Measurements from ENCODE around the gene EDC3. TPM values are rescaled to one million over a fixed set of nuclear protein-coding genes. Genes with fewer than 3 reads are reported as not detected.

EDC3 gene
- total RNA-seq, 1 experiment from 2014 or later, result 45.1 TPM

DNA sequence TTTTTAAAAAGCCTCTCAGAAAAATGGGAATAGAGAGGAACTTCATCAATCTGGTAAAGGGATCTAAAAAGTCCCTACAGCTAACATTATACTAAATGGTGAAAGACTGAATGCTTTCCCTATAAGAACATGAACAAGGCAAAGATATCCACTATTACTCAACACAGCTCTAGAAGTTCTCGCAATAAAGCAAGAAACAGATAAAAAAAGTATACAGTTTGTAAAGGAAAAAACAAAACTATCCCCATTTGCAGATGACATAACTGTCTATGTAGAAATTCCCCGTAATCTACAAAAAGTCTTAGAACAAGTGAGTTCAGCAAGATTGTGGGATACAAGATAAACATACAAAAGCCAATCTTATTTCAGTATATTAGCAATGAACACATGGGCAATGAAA is 15.4 kb downstream of the EDC3 start (continued):
- TF ChIP-seq POLR2A (IDR thresholded peaks at IDR 0.05; ENCODE audit: borderline replicate concordance, extremely low read depth, insufficient read depth, insufficient read length), result no peak
- no peak for TF ChIP-seq SRF (IDR thresholded peaks at IDR 0.05; ENCODE audit: low read depth)
- TF ChIP-seq ELF1 (IDR thresholded peaks at IDR 0.05; ENCODE audit: borderline replicate concordance, low read depth), result no peak
- no peak for TF ChIP-seq TCF7L2 (IDR thresholded peaks at IDR 0.05; ENCODE audit: borderline replicate concordance, extremely low read depth, insufficient read depth, insufficient read length)
- no peak for TF ChIP-seq CEBPB (IDR thresholded peaks at IDR 0.05; ENCODE audit: low read depth)
- TF ChIP-seq, protein P1, sequence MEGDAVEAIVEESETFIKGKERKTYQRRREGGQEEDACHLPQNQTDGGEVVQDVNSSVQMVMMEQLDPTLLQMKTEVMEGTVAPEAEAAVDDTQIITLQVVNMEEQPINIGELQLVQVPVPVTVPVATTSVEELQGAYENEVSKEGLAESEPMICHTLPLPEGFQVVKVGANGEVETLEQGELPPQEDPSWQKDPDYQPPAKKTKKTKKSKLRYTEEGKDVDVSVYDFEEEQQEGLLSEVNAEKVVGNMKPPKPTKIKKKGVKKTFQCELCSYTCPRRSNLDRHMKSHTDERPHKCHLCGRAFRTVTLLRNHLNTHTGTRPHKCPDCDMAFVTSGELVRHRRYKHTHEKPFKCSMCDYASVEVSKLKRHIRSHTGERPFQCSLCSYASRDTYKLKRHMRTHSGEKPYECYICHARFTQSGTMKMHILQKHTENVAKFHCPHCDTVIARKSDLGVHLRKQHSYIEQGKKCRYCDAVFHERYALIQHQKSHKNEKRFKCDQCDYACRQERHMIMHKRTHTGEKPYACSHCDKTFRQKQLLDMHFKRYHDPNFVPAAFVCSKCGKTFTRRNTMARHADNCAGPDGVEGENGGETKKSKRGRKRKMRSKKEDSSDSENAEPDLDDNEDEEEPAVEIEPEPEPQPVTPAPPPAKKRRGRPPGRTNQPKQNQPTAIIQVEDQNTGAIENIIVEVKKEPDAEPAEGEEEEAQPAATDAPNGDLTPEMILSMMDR (IDR thresholded peaks at IDR 0.05 in 2 of 3, conservative IDR thresholded peaks at IDR 0.05 in 1 of 3; ENCODE audit: borderline replicate concordance in 1 of 3, insufficient read depth in 1 of 3, low read depth in 2 of 3, low read length in 2 of 3), result no peak
- no peak for TF ChIP-seq SIN3A (IDR thresholded peaks at IDR 0.05; ENCODE audit: low read depth)
- TF ChIP-seq EGR1 (IDR thresholded peaks at IDR 0.05; ENCODE audit: low read depth), result no peak

DNA sequence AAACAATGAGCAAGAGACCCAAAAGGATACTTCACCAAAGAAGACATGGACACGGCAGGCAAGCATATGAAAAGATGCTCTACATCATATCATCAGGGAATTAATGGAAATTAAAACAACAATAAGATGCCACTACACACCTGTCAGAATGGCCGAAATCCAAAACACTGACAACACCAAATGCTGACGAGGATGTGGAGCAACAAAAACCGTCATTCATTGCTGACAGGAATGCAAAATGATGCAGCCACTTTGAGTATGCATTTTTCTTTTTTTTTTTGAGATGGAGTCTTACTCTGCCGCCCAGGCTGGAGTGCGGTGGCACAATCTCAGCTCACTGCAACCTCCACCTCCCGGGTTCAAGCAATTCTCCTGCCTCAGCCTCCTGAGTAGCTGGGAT is 19.0 kb downstream of the EDC3 start:
- H3K4me1 ChIP-seq (ENCODE audit: control insufficient read depth in 1 of 2, insufficient read depth in 2 of 2, low read length in 2 of 2), result no peaks in the 10 kb centered on the region
- ChIA-PET CTCF (no interaction called here), RAD21 (ENCODE audit: low non-redundant PET in 1 of 2, low total read pairs in 2 of 2, uncharacterized antibody in 2 of 2, unreplicated experiment in 2 of 2) (no interaction called here), POLR2A (no interaction called here)
- ATAC-seq, result no peak
- peaks cover 57% of the 10 kb centered on the region for H3K79me2 ChIP-seq (ENCODE audit: insufficient read depth, low read length)
- no peaks in the 10 kb centered on the region for H3K9me3 ChIP-seq (ENCODE audit: control insufficient read depth in 1 of 2, insufficient read depth in 1 of 2, low read depth in 1 of 2, low read length in 2 of 2)
- intact Hi-C loops (cut with micrococcal nuclease), result no loop called here
- H3K27me3 ChIP-seq (ENCODE audit: insufficient read depth, low read length), result no peaks in the 10 kb centered on the region
- DNase-seq (ENCODE audit: low read depth, low spot score), result no peak
- no peak overlapping the region for H2AFZ ChIP-seq (ENCODE audit: low read depth, low read length, poor library complexity, severe bottlenecking)
- no TSS peak for BruUV-seq (replicated peaks)
- H3K27ac ChIP-seq (ENCODE audit: low read depth, low read length), result no peak overlapping the region
- H3K4me3 ChIP-seq (replicated peaks in 1 of 2; ENCODE audit: low read depth in 1 of 2, low read length in 2 of 2), result no peak overlapping the region
- no peak for TF ChIP-seq SP1 (IDR thresholded peaks at IDR 0.05; ENCODE audit: low read depth)
- TF ChIP-seq POLR2A (IDR thresholded peaks at IDR 0.05; ENCODE audit: borderline replicate concordance, extremely low read depth, insufficient read depth, insufficient read length), result no peak
- TF ChIP-seq JUND (IDR thresholded peaks at IDR 0.05), result no peak
- no peak for TF ChIP-seq CBX3 (IDR thresholded peaks at IDR 0.05; ENCODE audit: low read depth)
- TF ChIP-seq, protein P2, sequence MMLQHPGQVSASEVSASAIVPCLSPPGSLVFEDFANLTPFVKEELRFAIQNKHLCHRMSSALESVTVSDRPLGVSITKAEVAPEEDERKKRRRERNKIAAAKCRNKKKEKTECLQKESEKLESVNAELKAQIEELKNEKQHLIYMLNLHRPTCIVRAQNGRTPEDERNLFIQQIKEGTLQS (IDR thresholded peaks at IDR 0.05), result no peak
- TF ChIP-seq, protein P1 (IDR thresholded peaks at IDR 0.05 in 2 of 3, conservative IDR thresholded peaks at IDR 0.05 in 1 of 3; ENCODE audit: borderline replicate concordance in 1 of 3, insufficient read depth in 1 of 3, low read depth in 2 of 3, low read length in 2 of 3), result no peak
- no peak for TF ChIP-seq SRF (IDR thresholded peaks at IDR 0.05; ENCODE audit: low read depth)
- TF ChIP-seq SIN3A (IDR thresholded peaks at IDR 0.05; ENCODE audit: low read depth), result no peak
- H3K4me2 ChIP-seq (ENCODE audit: low read length), result no peak overlapping the region
- H4K20me1 ChIP-seq (ENCODE audit: insufficient read depth), result peaks cover 4% of the 10 kb centered on the region
- no peaks in the 10 kb centered on the region for H3K9me2 ChIP-seq (ENCODE audit: insufficient read depth)
- peaks cover 0 to 3% of the 10 kb centered on the region in 2 experiments; a peak in 1 of 4 replicates for H3K36me3 ChIP-seq (ENCODE audit: control insufficient read depth in 1 of 2, insufficient read depth in 2 of 2, low read length in 2 of 2)
- H3K9ac ChIP-seq (ENCODE audit: low read length), result no peak overlapping the region
